H1 (cell line): ENCODE data around the gene PHF24. TPM values are rescaled to one million over a fixed set of nuclear protein-coding genes. Genes with fewer than 3 reads are reported as not detected.

Experiments used
- ASH2L ChIP-seq: fragments of 200-600, 300-600 bp; sonication (generic); IDR thresholded peaks from one replicate; pipeline ENCODE4 v1.7.1; 2017; ENCODE audit warnings: low read length
- BACH1 ChIP-seq: IDR thresholded peaks from 2 replicates; pipeline ENCODE4 v1.6.1; 2012; ENCODE audit warnings: low read length, improper control_type of control experiment
- CEBPB ChIP-seq: IDR thresholded peaks from 2 replicates; pipeline ENCODE4 v1.6.1; 2012; ENCODE audit warnings: low read depth, low read length
- CHD2 ChIP-seq: IDR thresholded peaks from 2 replicates; pipeline ENCODE4 v1.6.1; 2012; ENCODE audit warnings: low read length, improper control_type of control experiment
- CREB1 ChIP-seq: IDR thresholded peaks from 2 replicates; pipeline ENCODE4 v1.6.1; 2012; ENCODE audit warnings: inconsistent platforms
- CTBP2 ChIP-seq: IDR thresholded peaks from 2 replicates; pipeline ENCODE4 v1.7.0; 2011; ENCODE audit warnings: borderline replicate concordance, mild to moderate bottlenecking, moderate library complexity, mixed read lengths, low read length; ENCODE audit not compliant: insufficient read depth, insufficient read length
- EZH2 ChIP-seq: fragments of 200-600 bp; sonication (generic); IDR thresholded peaks from 2 replicates; pipeline ENCODE4 v1.7.1; 2012; ENCODE audit warnings: low read depth, mild to moderate bottlenecking, moderate library complexity, low read length, inconsistent platforms; ENCODE audit not compliant: severe bottlenecking
- GTF2F1 ChIP-seq: IDR thresholded peaks from 2 replicates; pipeline ENCODE4 v1.6.1; 2012; ENCODE audit warnings: low read depth, low read length, improper control_type of control experiment, borderline replicate concordance
- HDAC6 ChIP-seq: IDR thresholded peaks from one replicate; pipeline ENCODE4 v1.7.1; 2012; ENCODE audit warnings: low read depth, mild to moderate bottlenecking, inconsistent platforms, low read length, moderate library complexity
- KDM1A ChIP-seq: fragments of 200-600, 300-600 bp; sonication (generic); IDR thresholded peaks from 2 replicates; pipeline ENCODE4 v1.7.1; 2016; ENCODE audit warnings: mild to moderate bottlenecking, low read length, borderline replicate concordance
- KDM5A ChIP-seq: fragments of 200-600 bp; IDR thresholded peaks from 2 replicates; pipeline ENCODE4 v1.7.1; 2012; ENCODE audit warnings: mild to moderate bottlenecking, low read length, inconsistent platforms, mixed read lengths
- NANOG ChIP-seq: IDR thresholded peaks from 2 replicates; pipeline ENCODE4 v1.6.1; 2011; ENCODE audit warnings: low read length, low read depth, mild to moderate bottlenecking, inconsistent platforms; ENCODE audit not compliant: insufficient read depth, poor library complexity, severe bottlenecking
- NRF1 ChIP-seq: IDR thresholded peaks from 2 replicates; pipeline ENCODE4 v1.6.1; 2011; ENCODE audit warnings: mild to moderate bottlenecking, low read depth, low read length, improper control_type of control experiment
- PHF8 ChIP-seq: fragments of 200-600 bp; sonication (generic); conservative IDR thresholded peaks from 2 replicates; pipeline ENCODE4 v1.7.1; 2012; ENCODE audit warnings: low read depth, mild to moderate bottlenecking, inconsistent platforms, low read length, moderate library complexity
- POLR2A ChIP-seq, 2 experiments: IDR thresholded peaks; 1 replicate in 1 of 2; 2 replicates in 1 of 2; pipeline ENCODE4 v1.6.1; 2011; ENCODE audit warnings: low read depth in 2 of 2, low read length in 2 of 2, mild to moderate bottlenecking in 2 of 2; ENCODE audit errors: control extremely low read depth in 1 of 2
- POLR2AphosphoS5 ChIP-seq: IDR thresholded peaks from 2 replicates; pipeline ENCODE4 v1.6.1; 2011; ENCODE audit warnings: low read depth, low read length
- POU5F1 ChIP-seq: IDR thresholded peaks from 2 replicates; pipeline ENCODE4 v1.6.1; 2011; ENCODE audit warnings: low read depth, mild to moderate bottlenecking, low read length, moderate library complexity
- RBBP5 ChIP-seq: IDR thresholded peaks from 2 replicates; pipeline ENCODE4 v1.7.1; 2012; ENCODE audit warnings: low read depth, mild to moderate bottlenecking, inconsistent platforms, low read length, moderate library complexity, borderline replicate concordance
- RFX5 ChIP-seq: IDR thresholded peaks from 2 replicates; pipeline ENCODE4 v1.6.1; 2011; ENCODE audit warnings: low read depth, low read length, improper control_type of control experiment, borderline replicate concordance
- RXRA ChIP-seq: IDR thresholded peaks from 2 replicates; pipeline ENCODE4 v1.6.1; 2011; ENCODE audit warnings: low read depth, mild to moderate bottlenecking, low read length, moderate library complexity; ENCODE audit not compliant: insufficient read depth
- SAP30 ChIP-seq: fragments of 300-600 bp; sonication (generic); IDR thresholded peaks from 2 replicates; pipeline ENCODE4 v1.7.1; 2012; ENCODE audit warnings: low read length, moderate library complexity, mild to moderate bottlenecking, inconsistent platforms; ENCODE audit not compliant: insufficient read depth, insufficient replicate concordance
- SP1 ChIP-seq: IDR thresholded peaks from 2 replicates; pipeline ENCODE4 v1.6.1; 2011; ENCODE audit warnings: low read depth, low read length
- TAF1 ChIP-seq: IDR thresholded peaks from 2 replicates; pipeline ENCODE4 v1.6.1; 2011; ENCODE audit warnings: mild to moderate bottlenecking, low read depth, low read length
- TEAD4 ChIP-seq: IDR thresholded peaks from 2 replicates; pipeline ENCODE4 v1.6.1; 2012; ENCODE audit warnings: low read depth, low read length, inconsistent platforms, mixed read lengths
- polyA plus RNA-seq, 7 experiments: library from polyadenylated mRNA; depleted of rRNA in 3 of 7; stranded (reverse) in 5 of 7; unstranded in 2 of 7; fragments of >200 nt in 5 of 7; fragments of 200-250 nt in 2 of 7; gene quantifications; 1 replicate in 5 of 7; 2 replicates in 1 of 7; 4 replicates in 1 of 7; pipeline versions ENCODE4 v1.2.1 to v1.2.3, GENCODE V29; 2011 to 2013; ENCODE audit warnings: missing spikeins in 2 of 7, mixed read lengths in 2 of 7
- total RNA-seq: library from RNA; stranded (reverse); fragmentation: NEBNext Ultra II Directional; extraction: Animal tissue kit (Norgen Biotek cat#: 25700); gene quantifications from 2 replicates; pipeline ENCODE4 v1.2.1, GENCODE V29; 2021
- TF ChIP-seq, protein P1 (sequence below): IDR thresholded peaks from 2 replicates; pipeline ENCODE4 v1.6.1; 2012; ENCODE audit warnings: inconsistent platforms

PHF24 gene
- total and polyA plus RNA-seq, 2 of the 8 experiments (the other 6 are each of a cell fraction or from before 2014, with no cell fraction given) = 0.29 to 0.35 TPM

DNA sequence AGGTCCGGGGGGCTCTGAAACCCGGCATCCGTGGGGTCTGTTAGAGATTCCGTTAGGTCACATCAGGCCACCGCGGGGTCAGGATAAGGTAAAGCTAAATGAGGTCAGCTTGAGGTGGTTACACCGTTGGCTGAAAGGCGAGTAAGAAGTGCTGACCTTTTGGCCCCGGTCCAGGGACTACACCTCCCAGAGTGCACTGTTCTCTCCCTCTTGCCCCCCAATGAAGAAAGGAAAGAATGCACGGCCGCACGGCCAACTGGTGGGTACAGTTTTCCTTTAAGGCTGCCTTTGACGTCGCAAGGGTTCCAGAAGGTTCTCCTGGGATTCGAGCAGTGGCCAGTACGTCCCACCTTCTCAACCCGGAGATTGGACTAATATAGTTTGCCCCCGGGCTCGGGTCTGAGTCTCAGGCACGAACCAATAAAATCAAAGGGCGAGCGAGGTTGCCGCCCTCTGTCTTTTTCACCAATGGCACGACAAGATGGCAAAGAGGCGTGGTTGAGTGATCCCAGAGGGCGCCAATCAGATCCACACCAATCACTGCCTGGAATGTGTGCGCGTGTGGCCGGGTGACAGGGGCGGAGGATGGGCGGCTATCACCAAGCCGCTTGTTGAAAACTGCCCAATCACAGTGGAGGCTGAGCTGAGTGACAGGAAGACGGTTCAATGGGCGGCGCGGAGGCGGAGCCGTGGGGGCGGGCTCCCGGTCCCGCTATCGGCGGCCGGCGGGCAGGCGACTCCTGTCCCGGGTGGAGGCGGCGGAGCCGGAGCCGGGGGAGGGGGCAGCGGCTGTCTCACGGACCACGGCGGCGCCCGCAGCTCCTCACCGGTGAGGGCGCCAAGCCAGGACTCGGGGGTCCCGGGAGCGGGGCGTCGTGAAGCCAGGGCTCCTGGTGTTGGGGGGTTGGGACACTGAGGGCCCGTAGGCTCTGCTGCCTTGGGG, 31.2 kb downstream of the PHF24 start, which contains the start of gene DNAJB5 (continued):
- TF ChIP-seq RBBP5 = peak; percentile 59; the same call in 1 of the 2 replicates
- TF ChIP-seq HDAC6 = no peak
- TF ChIP-seq CHD2 = peak; percentile 91
- no peak for TF ChIP-seq BACH1
- TF ChIP-seq RFX5 = no peak
- TF ChIP-seq CREB1 = peak; percentile 85
- TF ChIP-seq POU5F1 = no peak
- peak; percentile 99 for TF ChIP-seq SP1
- peak; percentile 99 for TF ChIP-seq TEAD4
- TF ChIP-seq SAP30 = peak; percentile 33
- TF ChIP-seq CEBPB = no peak
- TF ChIP-seq CTBP2 = no peak
- TF ChIP-seq KDM1A = no peak
- no peak for TF ChIP-seq NRF1
- TF ChIP-seq POLR2AphosphoS5 = peak; percentile 64; the same call in 1 of the 2 replicates
- TF ChIP-seq TAF1 = peak; percentile 87
- TF ChIP-seq KDM5A = no peak
- peak; percentile 58 for TF ChIP-seq PHF8
- TF ChIP-seq, protein P1, sequence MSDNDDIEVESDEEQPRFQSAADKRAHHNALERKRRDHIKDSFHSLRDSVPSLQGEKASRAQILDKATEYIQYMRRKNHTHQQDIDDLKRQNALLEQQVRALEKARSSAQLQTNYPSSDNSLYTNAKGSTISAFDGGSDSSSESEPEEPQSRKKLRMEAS = peak; percentile 82
- peak; percentile 86; the same call in 1 of the 2 replicates for TF ChIP-seq RXRA
- no peak for TF ChIP-seq EZH2
- TF ChIP-seq ASH2L = peak; percentile 9
- TF ChIP-seq POLR2A (IDR thresholded peaks at IDR 0.05; ENCODE audit: control extremely low read depth in 1 of 2, low read depth in 2 of 2, low read length in 2 of 2) = peak; percentile 47 to 64
- TF ChIP-seq NANOG = peak; percentile 46
- TF ChIP-seq GTF2F1 = no peak
